OCI-LY7 (cell line): ENCODE measurements around the gene GRIK2.

Source experiments
- EZH2phosphoT487 ChIP-seq: fragments of 200-600 bp; sonication (generic); IDR thresholded peaks from 2 replicates; pipeline ENCODE4 v1.6.1; 2018; ENCODE audit warnings: low read depth, borderline replicate concordance, mild to moderate bottlenecking, mixed run types, antibody characterized with exemption, low read length, moderate library complexity, mixed read lengths
- TF ChIP-seq, protein P1 (sequence below): fragments of 200-600 bp; sonication (generic); conservative IDR thresholded peaks from 2 replicates; pipeline ENCODE4 v1.5.1; 2014; ENCODE audit warnings: mild to moderate bottlenecking, antibody characterized with exemption, low read length, moderate library complexity, mixed read lengths

DNA sequence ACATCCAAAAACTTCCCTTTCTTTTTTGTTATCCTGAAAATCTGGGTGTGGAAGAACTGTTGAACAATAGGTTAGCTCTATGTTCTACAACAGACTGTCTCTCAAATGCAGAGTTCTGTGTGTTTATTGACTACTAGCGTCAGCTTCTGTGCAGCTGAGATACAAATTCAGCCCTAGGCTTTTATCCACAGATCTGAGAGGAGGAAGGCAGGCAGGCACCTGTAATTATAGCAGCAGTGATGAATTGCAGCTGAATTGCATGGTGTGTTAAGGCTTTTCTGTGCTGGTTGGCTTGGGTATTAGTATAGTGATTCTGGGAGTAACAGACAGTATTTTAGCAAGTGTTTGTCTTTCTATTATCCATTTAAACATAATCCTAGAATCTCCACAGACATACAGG is 24.4 kb downstream of the GRIK2 start:
- TF ChIP-seq, protein P1, sequence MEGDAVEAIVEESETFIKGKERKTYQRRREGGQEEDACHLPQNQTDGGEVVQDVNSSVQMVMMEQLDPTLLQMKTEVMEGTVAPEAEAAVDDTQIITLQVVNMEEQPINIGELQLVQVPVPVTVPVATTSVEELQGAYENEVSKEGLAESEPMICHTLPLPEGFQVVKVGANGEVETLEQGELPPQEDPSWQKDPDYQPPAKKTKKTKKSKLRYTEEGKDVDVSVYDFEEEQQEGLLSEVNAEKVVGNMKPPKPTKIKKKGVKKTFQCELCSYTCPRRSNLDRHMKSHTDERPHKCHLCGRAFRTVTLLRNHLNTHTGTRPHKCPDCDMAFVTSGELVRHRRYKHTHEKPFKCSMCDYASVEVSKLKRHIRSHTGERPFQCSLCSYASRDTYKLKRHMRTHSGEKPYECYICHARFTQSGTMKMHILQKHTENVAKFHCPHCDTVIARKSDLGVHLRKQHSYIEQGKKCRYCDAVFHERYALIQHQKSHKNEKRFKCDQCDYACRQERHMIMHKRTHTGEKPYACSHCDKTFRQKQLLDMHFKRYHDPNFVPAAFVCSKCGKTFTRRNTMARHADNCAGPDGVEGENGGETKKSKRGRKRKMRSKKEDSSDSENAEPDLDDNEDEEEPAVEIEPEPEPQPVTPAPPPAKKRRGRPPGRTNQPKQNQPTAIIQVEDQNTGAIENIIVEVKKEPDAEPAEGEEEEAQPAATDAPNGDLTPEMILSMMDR, result no peak
- no peak for TF ChIP-seq EZH2phosphoT487
